CD4-positive, alpha-beta T cell treated with Interferon gamma for 1 hour (primary cell): ENCODE measurements around the gene RILPL1.
"Not testable (repeated sequence)": the region's sequence is repeated elsewhere in the genome, so short reads cannot be mapped to it uniquely, and the experiment has no call there.

Source experiments
- DNase-seq: peaks from one replicate; pipeline ENCODE4 v3.0.0-alpha.2; 2020

The RILPL1 gene

DNA sequence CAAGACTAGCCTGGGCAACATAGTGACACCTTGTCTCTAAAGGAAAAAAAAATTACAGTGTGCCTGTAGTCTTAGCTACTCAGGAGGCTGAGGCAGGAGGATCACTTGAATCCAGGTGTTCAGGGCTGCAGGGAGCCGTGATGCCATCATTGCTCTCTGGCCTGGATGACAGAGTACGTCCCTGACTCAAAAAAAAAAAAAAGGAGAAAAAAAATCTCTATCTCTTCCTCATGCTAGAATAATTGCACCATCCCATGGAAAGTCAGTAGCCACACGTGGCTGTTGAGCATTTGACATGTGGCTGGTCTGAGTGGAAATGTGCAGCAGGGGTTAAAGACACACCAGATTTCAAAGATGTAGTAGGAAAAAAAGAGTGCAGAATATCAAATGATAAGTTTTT, 3.8 kb downstream of the RILPL1 start:
- no peak for DNase-seq

DNA sequence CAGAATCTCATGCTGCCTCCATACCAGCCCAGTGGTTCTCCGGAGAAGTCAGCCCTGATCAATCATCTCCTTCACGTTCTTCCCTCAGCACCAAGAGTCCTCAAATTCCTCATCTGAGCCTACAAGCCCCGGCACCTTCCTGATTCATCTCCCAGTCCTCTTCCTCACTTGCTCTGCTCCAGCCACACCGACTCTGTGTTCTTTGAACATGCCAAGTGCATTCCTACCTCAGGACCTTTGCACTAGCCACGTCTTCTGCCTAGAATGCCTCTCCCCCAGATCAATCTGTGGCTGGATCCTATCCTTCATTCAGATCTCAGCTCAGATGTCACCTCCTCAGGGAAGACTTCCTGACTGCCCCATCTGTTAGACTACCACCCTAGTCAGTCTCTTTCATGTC, 4.7 kb downstream of the RILPL1 start:
- no peak for DNase-seq

DNA sequence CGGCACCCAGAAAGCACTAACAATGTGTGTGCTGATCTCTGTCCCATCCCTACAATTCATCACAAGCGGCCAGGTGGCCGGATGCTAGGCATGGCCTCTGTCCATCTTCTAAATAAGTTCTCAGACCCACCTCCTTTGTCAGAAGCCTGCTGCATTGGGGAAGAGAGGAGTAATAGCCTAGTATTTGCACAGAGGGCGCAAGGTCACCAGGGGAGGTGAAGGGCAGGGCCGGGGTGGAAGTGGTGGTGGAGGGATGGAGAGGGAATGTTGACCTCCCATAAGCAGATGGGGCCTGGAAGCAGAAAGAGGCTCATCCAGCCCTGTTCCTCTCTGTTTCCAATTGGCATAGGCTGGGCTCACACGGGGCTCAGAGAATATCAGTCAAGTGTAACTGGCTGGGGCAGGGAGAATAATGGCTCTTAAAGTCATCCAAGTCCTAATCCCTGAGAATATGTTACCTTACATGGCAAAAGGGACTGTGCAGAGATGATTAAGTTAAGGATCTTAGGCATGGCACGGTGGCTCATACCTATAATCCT, 6.9 kb downstream of the RILPL1 start:
- DNase-seq = no peak

DNA sequence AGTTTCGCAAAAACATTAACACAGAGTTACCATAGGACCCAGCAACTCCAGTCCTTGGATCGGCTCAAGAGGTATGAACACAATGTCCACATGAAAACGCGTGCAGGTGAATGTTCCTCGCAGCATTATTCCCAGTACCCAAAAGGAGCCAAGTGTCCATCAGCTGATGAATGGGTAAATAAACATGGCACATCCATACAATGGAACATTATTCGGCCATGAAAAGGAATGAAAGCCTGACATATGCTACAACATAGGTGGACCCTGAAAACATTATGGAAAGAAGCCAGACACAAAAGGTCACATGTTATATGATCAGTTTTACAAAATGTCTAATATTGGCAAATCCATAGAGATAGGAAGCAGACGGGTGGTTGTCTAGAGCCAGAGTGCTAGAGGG, 9.1 kb downstream of the RILPL1 start:
- no peak for DNase-seq

DNA sequence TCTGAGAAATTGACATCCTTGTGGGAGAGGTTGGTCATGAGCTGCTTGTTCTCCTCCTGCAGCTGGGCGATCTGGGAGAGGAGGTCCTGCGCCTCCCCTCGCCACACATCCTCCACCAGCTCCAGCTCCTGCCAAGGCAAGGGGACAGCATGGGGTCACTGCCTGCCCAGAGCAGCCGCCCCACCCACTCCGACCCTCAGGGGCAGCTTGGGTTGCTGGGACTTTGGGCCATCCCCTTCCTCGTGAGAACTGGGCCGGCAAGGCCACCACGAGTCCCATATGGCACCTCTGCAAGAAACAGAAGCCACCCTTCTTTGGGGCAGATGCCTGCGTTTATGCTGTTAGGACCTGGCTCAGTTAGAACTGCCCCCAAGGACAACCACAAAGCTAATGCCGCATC, 10.0 kb downstream of the RILPL1 start:
- DNase-seq = no peak

DNA sequence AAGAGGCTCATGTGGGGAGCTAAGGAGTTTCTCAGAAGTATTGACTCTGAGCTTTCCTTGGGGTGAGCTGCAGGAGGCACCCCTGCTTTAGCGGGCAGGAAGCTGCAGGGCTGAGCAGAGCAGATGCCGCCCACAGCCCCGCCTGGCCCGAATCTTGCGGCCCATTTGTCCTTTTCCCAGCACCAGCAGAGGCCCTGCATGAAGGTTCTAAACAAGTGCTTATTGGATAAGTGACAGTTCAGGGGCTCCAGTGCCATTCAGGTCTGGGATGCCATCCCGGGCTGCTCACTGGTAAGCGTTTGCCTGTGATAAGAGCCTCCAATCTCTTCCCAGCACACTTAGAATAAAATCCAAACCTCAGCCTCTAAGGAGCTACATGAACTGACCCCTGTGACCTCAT, 11.4 kb downstream of the RILPL1 start:
- DNase-seq = no peak

DNA sequence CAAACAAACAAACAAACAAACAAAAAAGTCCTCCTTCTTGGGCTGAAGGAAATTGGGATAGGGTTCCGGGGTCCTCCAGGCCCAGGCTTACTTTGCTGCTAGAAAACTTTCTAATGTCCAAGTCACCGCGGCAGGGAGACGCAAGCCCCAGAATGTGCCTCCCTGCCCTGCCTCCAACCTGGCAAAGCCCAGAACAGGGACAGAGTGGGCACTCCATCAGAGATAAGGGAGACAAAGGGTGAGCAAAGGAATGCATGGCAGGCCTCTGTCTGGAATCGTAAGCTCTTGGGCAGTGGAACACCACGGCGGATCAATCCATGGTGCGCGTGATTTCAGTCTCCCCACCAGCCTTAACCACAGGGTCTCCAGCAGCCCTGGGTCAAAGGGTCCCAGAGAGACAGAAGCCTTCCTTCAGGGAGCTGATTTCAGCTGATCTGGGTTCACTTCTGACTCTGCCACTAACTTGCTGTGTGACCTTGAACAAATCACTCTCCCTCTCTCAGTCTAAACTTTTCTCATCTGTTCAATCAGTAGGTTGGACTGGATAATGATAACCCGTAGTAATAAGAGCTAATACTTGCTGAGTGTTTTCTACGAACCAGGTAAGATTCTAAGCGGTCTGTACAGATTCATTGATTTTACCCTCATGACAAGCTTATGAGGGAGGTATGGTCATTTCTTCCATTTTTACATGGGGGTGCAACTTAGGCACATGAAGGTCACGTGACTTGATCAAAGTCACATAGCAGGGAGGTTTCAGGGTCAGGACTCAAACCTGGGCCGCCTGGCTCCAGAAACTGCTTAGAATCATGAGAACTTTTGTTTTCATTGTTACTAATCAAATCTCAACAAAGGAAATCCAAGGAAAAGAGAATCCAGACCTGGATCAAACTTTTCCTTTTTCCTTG, 12.7 kb downstream of the RILPL1 start:
- DNase-seq = no peak

DNA sequence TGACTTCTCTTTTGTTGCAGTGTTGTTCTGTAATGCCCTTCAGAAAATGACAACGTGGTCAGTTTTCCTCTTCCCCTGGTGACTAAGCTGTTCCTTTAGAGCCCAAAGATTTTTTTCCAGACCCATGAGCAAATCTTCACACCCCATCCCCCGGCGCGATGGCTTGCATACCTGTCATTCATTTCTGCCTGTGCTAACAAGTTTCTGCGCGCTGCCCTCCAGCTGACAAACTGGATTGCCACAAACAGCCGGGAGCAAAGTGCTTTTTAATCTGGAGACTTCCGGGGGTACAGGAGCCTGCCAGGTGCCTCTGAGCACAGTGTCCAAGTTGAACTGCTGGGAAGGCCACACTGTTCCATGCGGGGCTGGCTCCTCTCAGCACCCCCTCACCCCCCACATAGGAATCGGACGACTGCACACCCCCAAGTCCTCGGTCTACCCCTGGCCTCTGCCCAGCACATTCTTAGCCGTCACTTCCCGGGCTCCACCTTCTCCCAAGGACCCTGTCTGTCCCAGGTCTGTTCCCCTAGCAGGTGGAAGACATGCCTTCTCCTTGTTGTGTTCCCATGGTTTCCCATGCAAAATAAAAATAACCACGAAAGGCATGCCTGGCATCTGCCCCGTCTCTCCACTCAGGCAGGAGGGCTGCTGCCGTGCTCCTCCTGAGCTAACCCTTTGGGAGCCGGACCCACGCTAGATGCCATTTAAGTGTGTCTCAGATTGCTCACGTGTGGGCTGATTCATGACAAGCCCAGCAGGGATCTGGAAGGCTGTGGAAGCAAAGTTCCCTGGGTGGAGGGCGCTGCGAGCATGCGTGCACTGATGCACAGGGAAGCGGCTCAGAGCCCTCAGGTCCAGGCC, 14.1 kb downstream of the RILPL1 start:
- DNase-seq = no peak

DNA sequence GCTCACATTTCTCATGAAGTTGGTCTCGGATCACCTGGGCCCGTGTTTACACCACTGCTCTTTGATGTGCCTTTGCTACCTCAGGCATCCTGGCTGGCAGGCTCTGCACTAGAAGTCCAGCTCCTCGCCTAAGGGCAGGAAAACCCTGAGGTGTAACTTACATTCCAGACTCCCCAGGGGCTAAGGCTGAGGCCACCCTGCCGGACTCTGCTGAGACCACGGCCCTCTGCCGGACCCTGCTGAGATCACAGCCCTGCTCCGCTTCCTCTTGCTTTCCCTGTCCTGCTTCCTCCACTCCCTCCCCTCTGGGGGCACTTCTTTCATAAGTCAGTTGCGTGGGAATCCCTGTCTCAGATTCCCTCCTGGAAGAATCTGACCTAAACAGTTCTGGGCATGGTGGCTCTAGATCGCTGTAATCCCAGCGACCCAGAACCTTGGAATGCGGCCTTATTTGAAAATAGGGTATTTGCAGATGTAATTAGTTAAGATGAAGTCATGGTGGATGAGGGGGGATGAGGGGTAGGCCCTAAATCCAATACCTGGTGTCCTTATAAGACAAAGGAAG, 17.2 kb downstream of the RILPL1 start:
- DNase-seq = no peak

GRCh38 chr12:123514582-123515221, 18.8 kb downstream of the RILPL1 start:
- not testable (repeated sequence) for DNase-seq

GRCh38 chr12:123513805-123514204, 19.7 kb downstream of the RILPL1 start:
- no peak for DNase-seq

DNA sequence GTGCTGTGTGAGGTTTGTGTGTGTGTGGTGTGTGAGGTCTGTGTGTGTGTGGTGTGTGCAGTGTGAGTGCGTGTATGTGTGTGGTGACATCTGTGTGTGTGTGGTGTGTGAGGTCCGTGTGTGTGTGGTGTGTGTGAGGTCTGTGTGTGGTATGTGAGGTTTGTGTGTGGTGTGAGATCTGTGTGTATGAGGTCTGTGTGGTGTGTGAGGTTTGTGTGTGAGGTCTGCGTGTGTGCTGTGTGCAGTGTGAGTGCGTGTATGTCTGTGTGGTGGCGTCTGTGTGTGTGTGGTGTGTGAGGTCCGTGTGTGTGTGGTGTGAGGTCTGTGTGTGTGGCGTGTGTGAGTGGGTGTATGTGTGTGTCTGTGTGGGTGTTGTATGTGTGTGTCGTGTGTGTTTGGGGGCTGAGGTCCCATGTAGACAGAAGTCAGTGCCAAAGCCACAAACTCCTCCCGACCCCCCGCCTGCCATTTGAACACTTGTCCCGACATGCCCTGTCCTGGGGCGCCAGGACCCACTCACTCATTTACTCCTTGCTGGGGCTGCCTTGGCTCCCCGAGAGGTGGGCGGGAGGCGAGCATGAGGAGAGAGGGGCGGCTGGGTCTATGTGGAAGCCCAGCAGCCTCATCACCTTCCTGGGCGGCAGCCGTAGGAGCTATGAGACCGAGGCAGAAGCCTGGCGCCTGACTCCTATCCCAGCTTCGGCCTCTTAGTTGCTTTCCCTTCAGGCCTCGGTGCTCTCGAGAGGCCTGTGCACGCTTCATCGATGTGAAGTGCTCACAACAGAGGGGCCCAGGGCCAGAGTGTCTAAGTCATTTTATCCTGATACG, 20.5 kb downstream of the RILPL1 start:
- no peak for DNase-seq

DNA sequence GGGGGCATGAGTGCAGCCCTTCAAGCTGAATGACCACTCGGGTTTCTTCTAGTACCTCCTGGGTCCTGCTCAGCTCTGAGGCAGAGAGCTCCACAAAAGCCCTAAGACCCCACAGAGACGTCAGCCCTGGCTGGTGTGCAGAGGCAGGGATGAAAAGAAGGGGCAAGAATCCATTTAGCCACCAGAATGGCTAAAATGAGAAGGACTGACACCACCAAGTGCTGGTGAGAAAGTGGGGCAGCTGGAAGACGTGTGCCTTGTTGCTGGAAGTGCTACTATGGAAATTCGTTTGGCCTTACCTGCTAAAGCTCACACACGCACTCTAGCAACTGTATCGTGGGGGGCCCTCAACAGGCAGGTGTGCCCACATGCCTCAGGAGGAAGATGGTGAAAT, 26.7 kb downstream of the RILPL1 start:
- no peak for DNase-seq

DNA sequence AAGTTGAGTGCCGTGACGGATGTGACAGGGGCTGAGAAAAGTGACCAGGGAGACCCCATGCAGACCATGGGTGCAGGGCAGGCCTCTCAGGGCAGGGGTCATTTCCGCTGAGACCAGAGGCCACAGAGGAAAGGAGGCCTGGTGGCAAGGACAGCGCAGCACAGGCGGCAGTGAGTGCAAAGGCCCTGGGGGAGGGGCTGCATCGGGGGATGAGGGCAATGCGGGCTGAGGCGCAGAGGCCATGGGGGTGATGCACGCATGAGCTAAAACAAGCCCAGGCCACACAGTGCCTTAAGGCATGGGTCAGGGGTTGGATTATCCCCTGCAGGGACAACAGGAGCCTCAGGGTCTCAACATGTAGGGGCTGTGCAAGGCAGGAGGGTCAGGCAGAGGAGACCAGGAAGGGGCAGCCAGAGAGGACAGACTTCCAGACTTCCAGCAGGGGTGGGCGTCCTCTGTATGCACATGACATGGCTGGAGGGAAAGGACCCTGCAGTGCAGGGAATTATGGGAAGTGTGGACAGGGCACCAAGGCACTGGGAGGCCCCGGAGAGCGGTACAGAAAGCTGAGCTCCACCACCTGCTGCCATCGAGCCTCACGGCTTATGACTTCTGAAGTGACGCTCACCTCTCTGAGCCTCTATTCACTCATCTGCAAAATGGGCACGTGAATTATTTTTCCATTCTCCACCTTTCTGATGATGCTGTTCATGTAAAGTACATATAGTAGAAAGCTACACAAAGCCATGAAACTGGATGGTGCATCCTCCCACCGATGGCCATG, 27.3 kb downstream of the RILPL1 start:
- DNase-seq = no peak

GRCh38 chr12:123502163-123502704, 31.3 kb downstream of the RILPL1 start:
- DNase-seq = no peak

- DNase-seq = no peak
Measured at GRCh38 chr12:123499332-123499731, 34.2 kb downstream of the RILPL1 start.

DNA sequence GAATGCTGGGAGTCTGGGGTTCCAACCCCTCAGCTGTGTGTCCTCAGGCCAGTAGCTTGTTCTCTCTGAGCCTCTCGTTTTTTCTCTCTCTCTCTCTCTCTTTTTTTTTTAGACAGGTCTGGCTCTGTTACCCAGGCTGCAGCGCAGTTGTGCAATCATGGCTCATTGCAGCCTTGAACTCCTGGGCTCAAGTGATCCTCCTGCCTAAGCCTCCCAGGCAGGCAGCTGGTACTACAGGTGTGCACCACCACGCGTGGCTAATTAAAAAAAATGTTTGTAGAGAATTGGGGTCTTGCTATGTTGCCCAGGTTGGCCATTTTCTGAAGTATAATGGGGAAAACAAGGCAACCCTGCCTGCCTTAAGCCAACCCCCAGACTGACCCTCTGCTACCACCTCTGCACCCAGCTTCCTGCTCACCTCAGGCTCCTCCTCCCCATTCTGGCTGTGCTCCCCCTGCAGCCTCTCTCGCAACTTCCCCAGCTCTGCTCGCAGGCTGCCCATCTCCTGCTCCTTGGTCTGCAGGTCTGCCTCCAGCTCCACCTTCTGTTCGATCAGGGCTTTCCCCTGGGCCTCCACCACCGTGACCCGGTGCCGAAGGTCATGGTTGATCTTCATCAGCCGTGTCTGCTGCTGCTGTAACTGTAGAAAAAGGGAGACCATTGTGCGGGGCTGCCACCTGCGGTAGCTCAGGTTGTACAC, 35.2 kb downstream of the RILPL1 start:
- DNase-seq = no peak

DNA sequence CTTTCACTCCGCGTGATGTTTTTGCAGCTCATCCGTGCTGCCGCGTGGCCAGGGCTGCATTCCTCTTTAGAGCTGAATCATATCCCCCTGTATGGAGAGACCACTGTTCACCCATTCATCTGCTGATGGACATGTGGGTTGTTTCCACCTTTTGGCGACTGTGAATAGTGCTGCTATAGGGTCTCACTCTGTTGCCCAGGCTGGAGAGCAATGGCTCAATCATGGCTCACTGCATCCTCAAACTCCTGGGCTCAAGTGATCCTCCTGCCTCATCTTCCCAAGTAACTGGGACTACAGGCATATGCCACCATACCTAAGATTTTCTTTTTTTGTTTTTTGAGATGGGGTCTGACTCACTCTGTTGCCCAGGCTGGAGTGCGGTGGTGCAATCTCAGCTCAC, 36.5 kb downstream of the RILPL1 start:
- DNase-seq = no peak

DNA sequence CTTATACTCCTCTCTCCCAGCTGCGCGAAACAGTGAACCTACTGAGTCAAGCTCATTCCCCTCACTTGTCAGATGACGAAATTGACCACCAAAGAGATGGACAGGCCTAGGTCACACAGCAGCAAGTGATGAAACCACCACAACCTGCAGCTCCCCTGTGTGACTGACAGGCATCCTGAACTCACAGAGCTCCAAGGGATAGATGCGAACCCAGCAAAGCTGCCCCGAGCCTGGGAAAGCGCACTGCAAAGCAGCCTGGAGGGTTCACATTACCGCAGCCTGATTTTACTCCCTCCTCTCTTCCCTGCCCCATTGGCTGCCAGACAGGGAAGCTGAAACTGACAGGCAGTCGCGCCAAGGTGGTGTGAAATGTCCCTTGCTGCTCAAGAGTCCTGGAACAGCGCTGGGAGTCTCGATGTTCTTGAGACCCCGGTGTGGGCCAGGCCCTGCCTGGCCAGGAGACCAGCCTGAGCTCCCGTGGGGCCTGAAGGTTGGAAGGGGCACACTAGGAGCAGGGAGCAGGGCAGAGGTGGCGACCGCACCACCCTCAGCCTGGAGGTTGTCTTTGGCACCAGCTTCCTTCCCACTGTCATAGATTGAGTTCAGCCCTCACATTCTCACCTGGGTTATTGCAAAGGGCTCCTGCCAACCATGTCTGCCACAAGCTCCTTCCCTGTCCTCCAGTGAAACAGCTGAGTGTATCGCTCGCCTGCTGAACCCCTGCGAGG, 39.2 kb downstream of the RILPL1 start:
- DNase-seq = no peak
